ACC112 (cell line): Measurements from ENCODE around the gene ELP4.
A peak's percentile ranks its signal among the peaks of the same experiment; 100 is the strongest.

Experiments
- H2AFZ ChIP-seq: fragments of 200-600 bp; sonication (generic); one replicate; pipeline ENCODE4 v1.6.0; 2017; ENCODE audit warnings: antibody characterized with exemption, low read length; ENCODE audit not compliant: unreplicated experiment
- H3K27ac ChIP-seq: fragments of 200-600 bp; sonication (generic); 2 replicates; pipeline ENCODE4 v1.5.1; 2014; ENCODE audit warnings: low read depth, mild to moderate bottlenecking, antibody characterized with exemption, low read length, moderate library complexity
- H3K27me3 ChIP-seq: fragments of 200-600 bp; sonication (generic); 2 replicates; pipeline ENCODE4 v1.6.1; 2014; ENCODE audit warnings: mild to moderate bottlenecking, antibody characterized with exemption, low read length, moderate library complexity, mixed read lengths; ENCODE audit not compliant: insufficient read depth
- H3K36me3 ChIP-seq: fragments of 200-600 bp; sonication (generic); 2 replicates; pipeline ENCODE4 v1.6.1; 2016; ENCODE audit warnings: mild to moderate bottlenecking, antibody characterized with exemption, low read length, moderate library complexity, mixed read lengths; ENCODE audit not compliant: insufficient read depth
- H3K4me1 ChIP-seq: fragments of 200-600 bp; sonication (generic); one replicate; pipeline ENCODE4 v1.6.1; 2016; ENCODE audit warnings: low read length, mixed read lengths; ENCODE audit not compliant: insufficient read depth, unreplicated experiment, control insufficient read depth
- H3K4me3 ChIP-seq: fragments of 200-600 bp; sonication (generic); 2 replicates; pipeline ENCODE4 v1.5.1; 2014; ENCODE audit warnings: mild to moderate bottlenecking, low read depth, low read length
- H3K79me2 ChIP-seq: fragments of 200-600 bp; sonication (generic); one replicate; pipeline ENCODE4 v1.6.0; 2016; ENCODE audit warnings: low read length; ENCODE audit not compliant: control insufficient read depth, unreplicated experiment, insufficient read depth

The ELP4 gene

GRCh38 chr11:31809857-31810778 is 300.6 kb downstream of the ELP4 start:
- Histone ChIP-seq H3K36me3 (no peaks in the 10 kb centered on the region), H3K79me2 (no peaks in the 10 kb centered on the region), H3K4me1 (peaks cover 6% of the 10 kb centered on the region), H3K27ac (no peak overlapping the region), H2AFZ (peak overlapping the region; percentile 24), H3K4me3 (peak overlapping the region; percentile 60), H3K27me3 (peaks cover 99% of the 10 kb centered on the region)

GRCh38 chr11:31810779-31811647 is 301.4 kb downstream of the ELP4 start, which contains the start of gene PAX6:
TSS of gene PAX6 (minus strand) at chr11:31811322. CDS start at chr11:31806411, 4,911 bp downstream.
- H3K36me3 ChIP-seq, result no peaks in the 10 kb centered on the region
- no peak within 1 kb of the TSS for H3K27ac ChIP-seq
- peaks cover 99% of the 10 kb centered on the region for H3K27me3 ChIP-seq
- peak within 1 kb of the TSS; percentile 60 for H3K4me3 ChIP-seq
- no peaks in the 10 kb centered on the region for H3K79me2 ChIP-seq
- peak within 1 kb of the TSS; percentile 24 for H2AFZ ChIP-seq
- peaks cover 14% of the 10 kb centered on the region for H3K4me1 ChIP-seq

- peaks cover 99% of the 10 kb centered on the region for H3K27me3 ChIP-seq
- peaks cover 21% of the 10 kb centered on the region for H3K4me1 ChIP-seq
- no peaks in the 10 kb centered on the region for H3K36me3 ChIP-seq
- H3K27ac ChIP-seq, result no peak overlapping the region
- H3K79me2 ChIP-seq, result no peaks in the 10 kb centered on the region
- peak overlapping the region; percentile 76 for H3K4me3 ChIP-seq
- H2AFZ ChIP-seq, result peak overlapping the region; percentile 57
These were observed 303.1 kb downstream of the ELP4 start for GRCh38 chr11:31812383-31813381.

- Histone ChIP-seq H2AFZ (no peak overlapping the region), H3K27ac (no peak overlapping the region), H3K36me3 (no peaks in the 10 kb centered on the region), H3K4me1 (peaks cover 21% of the 10 kb centered on the region), H3K27me3 (peaks cover 99% of the 10 kb centered on the region), H3K79me2 (no peaks in the 10 kb centered on the region), H3K4me3 (peak overlapping the region; percentile 76)
These were observed 304.0 kb downstream of the ELP4 start for GRCh38 chr11:31813391-31814175.

GRCh38 chr11:31814176-31814868 is 304.8 kb downstream of the ELP4 start:
- H3K27me3 ChIP-seq, result peaks cover 99% of the 10 kb centered on the region
- H3K79me2 ChIP-seq, result no peaks in the 10 kb centered on the region
- H3K27ac ChIP-seq, result no peak overlapping the region
- H3K4me1 ChIP-seq, result peaks cover 21% of the 10 kb centered on the region
- H3K4me3 ChIP-seq, result peak overlapping the region; percentile 76
- no peak overlapping the region for H2AFZ ChIP-seq
- no peaks in the 10 kb centered on the region for H3K36me3 ChIP-seq

- H3K4me1 ChIP-seq, result peaks cover 21% of the 10 kb centered on the region
- H3K27me3 ChIP-seq, result peaks cover 99% of the 10 kb centered on the region
- no peaks in the 10 kb centered on the region for H3K79me2 ChIP-seq
- H2AFZ ChIP-seq, result no peak overlapping the region
- peak overlapping the region; percentile 59 for H3K4me3 ChIP-seq
- H3K27ac ChIP-seq, result no peak overlapping the region
- H3K36me3 ChIP-seq, result no peaks in the 10 kb centered on the region
These were observed 306.3 kb downstream of the ELP4 start for GRCh38 chr11:31815711-31816467.

GRCh38 chr11:31816468-31817053 is 307.0 kb downstream of the ELP4 start:
- peak overlapping the region; percentile 33 for H2AFZ ChIP-seq
- no peaks in the 10 kb centered on the region for H3K36me3 ChIP-seq
- no peaks in the 10 kb centered on the region for H3K79me2 ChIP-seq
- peaks cover 99% of the 10 kb centered on the region for H3K27me3 ChIP-seq
- H3K4me1 ChIP-seq, result peaks cover 21% of the 10 kb centered on the region
- peak overlapping the region; percentile 59 for H3K4me3 ChIP-seq
- H3K27ac ChIP-seq, result no peak overlapping the region

GRCh38 chr11:31817054-31817620 is 307.6 kb downstream of the ELP4 start:
- Histone ChIP-seq H3K27me3 (peaks cover 99% of the 10 kb centered on the region), H3K27ac (no peak overlapping the region), H3K4me1 (peaks cover 21% of the 10 kb centered on the region), H3K36me3 (no peaks in the 10 kb centered on the region), H3K4me3 (peak overlapping the region; percentile 59), H3K79me2 (no peaks in the 10 kb centered on the region), H2AFZ (peak overlapping the region; percentile 33)
